ENCODE results near the gene NTHL1.

Gene NTHL1

GRCh38 chr16:2083876-2084780, 36.5 kb upstream of the NTHL1 start:
- no peak for DNase-seq (ENCODE audit: low spot score)

GRCh38 chr16:2083409-2083808, 35.8 kb upstream of the NTHL1 start:
- DNase-seq (ENCODE audit: low spot score), result no peak

GRCh38 chr16:2082983-2083364, 35.3 kb upstream of the NTHL1 start:
- no peak for DNase-seq (ENCODE audit: low spot score)

GRCh38 chr16:2082171-2082982, 34.7 kb upstream of the NTHL1 start:
- DNase-seq (ENCODE audit: low spot score), result no peak

GRCh38 chr16:2081201-2082084, 33.8 kb upstream of the NTHL1 start:
- no peak for DNase-seq (ENCODE audit: low spot score)

- DNase-seq (ENCODE audit: low spot score), result no peak
Measured at GRCh38 chr16:2079991-2080390, 32.4 kb upstream of the NTHL1 start.

GRCh38 chr16:2079311-2079800, 31.7 kb upstream of the NTHL1 start:
- DNase-seq (ENCODE audit: low spot score), result no peak

- DNase-seq (ENCODE audit: low spot score), result no peak
Measured at GRCh38 chr16:2078691-2079090, 31.1 kb upstream of the NTHL1 start.

- DNase-seq (ENCODE audit: low spot score), result no peak
Measured at GRCh38 chr16:2078096-2078495, 30.5 kb upstream of the NTHL1 start.

- no peak for DNase-seq (ENCODE audit: low spot score)
Measured at GRCh38 chr16:2077696-2078095, 30.1 kb upstream of the NTHL1 start.

- no peak for DNase-seq (ENCODE audit: low spot score)
Measured at GRCh38 chr16:2077016-2077415, 29.4 kb upstream of the NTHL1 start.

- DNase-seq (ENCODE audit: low spot score), result no peak
Measured at GRCh38 chr16:2076072-2076865, 28.6 kb upstream of the NTHL1 start.

GRCh38 chr16:2075631-2076030, 28.0 kb upstream of the NTHL1 start:
- DNase-seq (ENCODE audit: low spot score), result no peak

GRCh38 chr16:2074071-2074470, 26.4 kb upstream of the NTHL1 start:
- no peak for DNase-seq (ENCODE audit: low spot score)

- no peak for DNase-seq (ENCODE audit: low spot score)
Measured at GRCh38 chr16:2072926-2073325, 25.3 kb upstream of the NTHL1 start.

- DNase-seq (ENCODE audit: low spot score), result no peak
Measured at GRCh38 chr16:2071454-2072202, 24.0 kb upstream of the NTHL1 start.

GRCh38 chr16:2070576-2071453, 23.2 kb upstream of the NTHL1 start:
- no peak for DNase-seq (ENCODE audit: low spot score)

GRCh38 chr16:2066139-2066538, 18.5 kb upstream of the NTHL1 start:
- no peak for DNase-seq (ENCODE audit: low spot score)

GRCh38 chr16:2064368-2064945, 16.8 kb upstream of the NTHL1 start:
- DNase-seq (ENCODE audit: low spot score), result no peak

Data from LoVo (cell line).